ENCODE results near the gene CACNA1A. TPM values are rescaled to one million over a fixed set of nuclear protein-coding genes. Genes with fewer than 3 reads are reported as not detected.

Gene CACNA1A
- total RNA-seq, 2 experiments from 2014 or later, result 0.29 to 0.36 TPM

DNA sequence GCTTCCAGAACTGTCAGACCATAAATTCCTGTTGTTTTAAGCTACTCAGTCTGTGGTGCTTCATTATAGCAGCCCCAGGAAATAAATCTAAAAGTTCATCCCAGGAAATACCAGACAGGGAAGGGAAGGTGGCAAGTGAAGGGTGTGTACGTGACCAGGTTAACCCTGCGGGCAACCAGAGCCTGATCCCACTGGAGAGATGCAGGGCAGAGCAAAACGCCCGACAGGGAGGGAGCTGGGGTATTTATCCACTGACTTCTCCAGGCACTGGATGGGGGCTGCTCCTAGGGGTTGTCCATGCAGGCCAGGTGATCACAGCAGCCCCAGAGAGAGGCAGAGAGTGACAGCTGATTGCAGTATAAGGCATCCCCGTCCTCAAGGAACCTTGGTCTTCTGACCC is 150.9 kb downstream of the CACNA1A start:
- DNase-seq (no peak), ATAC-seq (no peak)
- intact Hi-C loops (cut with micrococcal nuclease), result no loop called here
- Mint-ChIP-seq H3K4me1 (ENCODE audit: low read depth) (no peaks in the 10 kb centered on the region), H3K4me3 (no peak overlapping the region), H3K36me3 (ENCODE audit: low read depth) (no peaks in the 10 kb centered on the region), H3K27ac (no peak overlapping the region), H3K27me3 (peaks cover 8% of the 10 kb centered on the region), H3K9me3 (peaks cover 8% of the 10 kb centered on the region)
- CTCF ChIA-PET, result no interaction called here
- POLR2A ChIA-PET, result no interaction called here
- TF ChIP-seq, protein P1, sequence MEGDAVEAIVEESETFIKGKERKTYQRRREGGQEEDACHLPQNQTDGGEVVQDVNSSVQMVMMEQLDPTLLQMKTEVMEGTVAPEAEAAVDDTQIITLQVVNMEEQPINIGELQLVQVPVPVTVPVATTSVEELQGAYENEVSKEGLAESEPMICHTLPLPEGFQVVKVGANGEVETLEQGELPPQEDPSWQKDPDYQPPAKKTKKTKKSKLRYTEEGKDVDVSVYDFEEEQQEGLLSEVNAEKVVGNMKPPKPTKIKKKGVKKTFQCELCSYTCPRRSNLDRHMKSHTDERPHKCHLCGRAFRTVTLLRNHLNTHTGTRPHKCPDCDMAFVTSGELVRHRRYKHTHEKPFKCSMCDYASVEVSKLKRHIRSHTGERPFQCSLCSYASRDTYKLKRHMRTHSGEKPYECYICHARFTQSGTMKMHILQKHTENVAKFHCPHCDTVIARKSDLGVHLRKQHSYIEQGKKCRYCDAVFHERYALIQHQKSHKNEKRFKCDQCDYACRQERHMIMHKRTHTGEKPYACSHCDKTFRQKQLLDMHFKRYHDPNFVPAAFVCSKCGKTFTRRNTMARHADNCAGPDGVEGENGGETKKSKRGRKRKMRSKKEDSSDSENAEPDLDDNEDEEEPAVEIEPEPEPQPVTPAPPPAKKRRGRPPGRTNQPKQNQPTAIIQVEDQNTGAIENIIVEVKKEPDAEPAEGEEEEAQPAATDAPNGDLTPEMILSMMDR (IDR thresholded peaks at IDR 0.05), result no peak

DNA sequence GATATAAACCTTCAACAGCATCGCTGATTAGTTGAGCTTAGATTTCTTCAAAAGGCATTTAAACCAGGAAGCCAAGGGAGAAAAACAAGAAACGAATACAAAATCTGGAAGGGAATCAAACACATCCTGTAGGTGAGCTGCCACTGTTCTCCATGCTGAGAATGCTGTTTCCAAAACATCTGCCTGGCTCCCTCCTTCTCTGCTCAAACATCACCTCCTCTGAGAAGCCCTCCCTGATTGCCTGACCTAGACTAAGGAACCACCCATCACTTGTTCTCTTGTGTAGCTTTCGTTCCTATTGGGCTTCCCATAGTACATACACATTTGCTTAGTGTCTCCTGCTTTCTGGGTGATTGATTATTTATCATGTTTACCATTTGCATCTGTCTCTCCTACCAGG is 152.7 kb downstream of the CACNA1A start:
- H3K27ac Mint-ChIP-seq, result no peak overlapping the region
- ChIA-PET POLR2A (no interaction called here), CTCF (no interaction called here)
- intact Hi-C loops (cut with micrococcal nuclease), result no loop called here
- no peaks in the 10 kb centered on the region for H3K36me3 Mint-ChIP-seq (ENCODE audit: low read depth)
- no peaks in the 10 kb centered on the region for H3K4me1 Mint-ChIP-seq (ENCODE audit: low read depth)
- no peak for DNase-seq
- TF ChIP-seq, protein P1 (IDR thresholded peaks at IDR 0.05), result no peak
- no peak overlapping the region for H3K4me3 Mint-ChIP-seq
- peaks cover 5% of the 10 kb centered on the region for H3K27me3 Mint-ChIP-seq
- peaks cover 3% of the 10 kb centered on the region for H3K9me3 Mint-ChIP-seq
- no peak for ATAC-seq

DNA sequence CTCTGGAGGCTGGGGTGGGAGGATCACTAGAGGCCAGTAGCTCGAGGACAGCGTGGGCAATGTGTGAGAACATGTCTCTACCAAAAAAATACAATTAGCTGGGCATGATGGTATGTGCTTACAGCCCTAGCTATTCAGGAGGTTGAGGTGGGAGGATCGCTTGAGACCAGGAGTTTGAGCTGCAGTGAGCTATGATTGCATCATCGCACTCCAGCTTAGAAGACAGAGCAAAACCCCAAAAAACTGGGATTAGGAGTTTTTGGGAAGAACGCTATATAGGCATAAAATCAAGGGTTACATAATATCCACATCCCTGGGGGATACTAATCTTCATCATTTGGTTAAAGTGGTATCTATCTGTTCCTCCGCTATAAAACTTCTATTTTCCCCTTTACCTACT is 155.5 kb downstream of the CACNA1A start:
- peaks cover 3% of the 10 kb centered on the region for H3K9me3 Mint-ChIP-seq
- no peak overlapping the region for H3K27ac Mint-ChIP-seq
- TF ChIP-seq, protein P1 (IDR thresholded peaks at IDR 0.05), result no peak
- ChIA-PET CTCF (no interaction called here), POLR2A (no interaction called here)
- H3K36me3 Mint-ChIP-seq (ENCODE audit: low read depth), result no peaks in the 10 kb centered on the region
- ATAC-seq (no peak), DNase-seq (no peak)
- H3K4me1 Mint-ChIP-seq (ENCODE audit: low read depth), result no peaks in the 10 kb centered on the region
- peaks cover 12% of the 10 kb centered on the region for H3K27me3 Mint-ChIP-seq
- intact Hi-C loops (cut with micrococcal nuclease), result no loop called here
- no peak overlapping the region for H3K4me3 Mint-ChIP-seq

DNA sequence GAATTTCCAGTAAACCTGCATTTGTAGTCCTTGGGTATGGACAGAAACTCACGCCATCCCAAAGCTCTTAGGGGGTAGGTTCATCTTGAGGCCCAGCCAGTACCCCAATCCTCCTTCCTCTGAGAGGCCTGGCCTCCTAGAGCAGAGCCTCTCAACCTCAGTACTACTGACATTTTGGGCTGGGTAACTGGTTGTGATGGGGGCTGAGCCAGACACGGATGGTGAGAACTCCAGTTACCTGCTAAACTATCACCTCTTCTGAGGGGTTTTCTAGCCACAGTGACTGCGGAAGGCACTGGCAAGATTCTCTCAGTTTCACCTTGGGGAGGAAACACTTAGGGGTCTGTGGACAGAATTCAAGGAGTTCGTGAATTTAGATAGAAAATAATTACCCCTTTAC is 156.2 kb downstream of the CACNA1A start:
- H3K27ac Mint-ChIP-seq, result no peak overlapping the region
- H3K9me3 Mint-ChIP-seq, result peaks cover 3% of the 10 kb centered on the region
- no peaks in the 10 kb centered on the region for H3K4me1 Mint-ChIP-seq (ENCODE audit: low read depth)
- POLR2A ChIA-PET, result no interaction called here
- intact Hi-C loops (cut with micrococcal nuclease), result no loop called here
- no peak overlapping the region for H3K4me3 Mint-ChIP-seq
- CTCF ChIA-PET, result no interaction called here
- TF ChIP-seq, protein P1 (IDR thresholded peaks at IDR 0.05), result no peak
- no peaks in the 10 kb centered on the region for H3K36me3 Mint-ChIP-seq (ENCODE audit: low read depth)
- DNase-seq, result no peak
- peaks cover 12% of the 10 kb centered on the region for H3K27me3 Mint-ChIP-seq
- no peak for ATAC-seq

DNA sequence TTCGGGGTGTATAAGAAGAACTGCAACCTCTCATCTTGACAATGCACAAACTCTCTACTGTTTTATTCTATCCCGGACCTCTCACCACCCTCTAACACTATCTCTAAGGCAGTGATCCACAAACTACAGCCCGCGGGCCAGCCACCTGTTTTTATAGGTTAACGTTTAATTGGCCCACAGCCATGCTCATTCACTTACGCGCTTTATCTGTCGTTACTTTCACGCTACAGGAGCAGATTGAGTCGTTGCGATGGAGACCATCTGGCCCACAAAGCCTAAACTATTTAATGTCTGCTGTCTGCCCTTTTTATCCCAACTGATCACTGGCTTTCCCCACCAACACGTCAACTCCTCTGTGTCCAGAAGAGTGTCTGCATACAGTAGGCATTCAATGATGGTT is 158.9 kb downstream of the CACNA1A start:
- intact Hi-C loops (cut with micrococcal nuclease), result no loop called here
- Mint-ChIP-seq H3K36me3 (ENCODE audit: low read depth) (no peaks in the 10 kb centered on the region), H3K4me3 (no peak overlapping the region), H3K4me1 (ENCODE audit: low read depth) (no peaks in the 10 kb centered on the region), H3K9me3 (peaks cover 3% of the 10 kb centered on the region), H3K27me3 (peaks cover 11% of the 10 kb centered on the region), H3K27ac (no peak overlapping the region)
- DNase-seq, result no peak
- CTCF ChIA-PET, result no interaction called here
- no peak for ATAC-seq
- POLR2A ChIA-PET, result no interaction called here
- TF ChIP-seq, protein P1 (IDR thresholded peaks at IDR 0.05), result no peak

Measured in activated CD8-positive, alpha-beta T cell treated with anti-CD3 and anti-CD28 coated beads for 36 hours (primary cell).